Stomach (tissue), 4 donors: ENCODE results near the gene SERPIND1.

Experiments
- CTCF ChIP-seq, 7 experiments: fragments of 450-650 bp in 4 of 7; fragments of 200-600 bp in 3 of 7; sonication (generic) in 3 of 7; IDR thresholded peaks; one replicate each; pipeline ENCODE4 v1.5.1; 2016 to 2019; ENCODE audit warnings: antibody characterized with exemption in 7 of 7, control low read depth in 2 of 7, mild to moderate bottlenecking in 1 of 7
- EP300 ChIP-seq: sonication (generic); formaldehyde crosslinking; IDR thresholded peaks from one replicate; pipeline ENCODE4 v1.6.1; 2017; ENCODE audit warnings: antibody characterized with exemption
- POLR2A ChIP-seq, 4 donors: fragments of 450-650 bp; IDR thresholded peaks; one replicate each; pipeline ENCODE4 v1.6.1; 2016; ENCODE audit warnings: antibody characterized with exemption in 4 of 4, control low read depth in 2 of 4, mild to moderate bottlenecking in 1 of 4, moderate library complexity in 1 of 4
- POLR2AphosphoS5 ChIP-seq, 3 donors: sonication (generic); formaldehyde crosslinking; IDR thresholded peaks; one replicate each; pipeline ENCODE4 v1.6.1; 2016; ENCODE audit warnings: antibody characterized with exemption in 3 of 3

GRCh38 chr22:20818471-20818870 is 44.6 kb downstream of the SERPIND1 start:
- TF ChIP-seq CTCF (IDR thresholded peaks at IDR 0.05), result no peak
- no peak for TF ChIP-seq POLR2AphosphoS5 (IDR thresholded peaks at IDR 0.05)
- TF ChIP-seq EP300, result no peak
- TF ChIP-seq POLR2A (IDR thresholded peaks at IDR 0.05), result no peak
